ENCODE measurements around the gene LRP1B. TPM values are rescaled to one million over a fixed set of nuclear protein-coding genes. Genes with fewer than 3 reads are reported as not detected.

LRP1B gene
- polyA plus RNA-seq, 2 of the 4 experiments (the other 2 are of a cell fraction), result 0.03 TPM; not detected in 1

DNA sequence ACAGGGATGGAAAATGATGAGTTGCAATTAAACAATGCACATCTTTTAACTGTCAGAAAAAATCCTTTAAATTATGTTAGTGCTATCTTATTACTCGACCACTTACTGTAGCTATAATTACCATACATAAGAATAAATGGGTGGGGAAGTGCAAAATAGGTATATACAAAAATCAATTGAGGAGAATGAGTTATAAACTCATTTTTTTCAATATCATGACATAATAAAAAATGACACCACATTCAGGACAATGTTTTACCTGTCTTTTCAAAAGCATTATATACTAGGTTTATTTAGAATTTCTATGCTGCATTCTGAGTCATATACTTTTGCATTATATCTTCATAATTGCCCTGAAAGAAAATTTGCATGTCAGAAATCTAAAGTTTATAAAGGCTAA, 1533.6 kb downstream of the LRP1B start:
- 61% methylated on average over 1 of the region's 1 CpG for WGBS (ENCODE audit: missing lambda C conversion rate)
- H3K4me3 ChIP-seq, result no peak overlapping the region
- H3K4me1 ChIP-seq, result peaks cover 5% of the 10 kb centered on the region; the same call in 1 of the 3 replicates
- no peak for DNase-seq (ENCODE audit: low read depth in 1 of 2, low spot score in 1 of 2)
- CTCF ChIA-PET, result no interaction called here
- no peak overlapping the region for H3K4me2 ChIP-seq
- no peak for ATAC-seq
- TF ChIP-seq EHMT2 (IDR thresholded peaks at IDR 0.05; ENCODE audit: low read depth), result no peak
- TF ChIP-seq, protein P1, sequence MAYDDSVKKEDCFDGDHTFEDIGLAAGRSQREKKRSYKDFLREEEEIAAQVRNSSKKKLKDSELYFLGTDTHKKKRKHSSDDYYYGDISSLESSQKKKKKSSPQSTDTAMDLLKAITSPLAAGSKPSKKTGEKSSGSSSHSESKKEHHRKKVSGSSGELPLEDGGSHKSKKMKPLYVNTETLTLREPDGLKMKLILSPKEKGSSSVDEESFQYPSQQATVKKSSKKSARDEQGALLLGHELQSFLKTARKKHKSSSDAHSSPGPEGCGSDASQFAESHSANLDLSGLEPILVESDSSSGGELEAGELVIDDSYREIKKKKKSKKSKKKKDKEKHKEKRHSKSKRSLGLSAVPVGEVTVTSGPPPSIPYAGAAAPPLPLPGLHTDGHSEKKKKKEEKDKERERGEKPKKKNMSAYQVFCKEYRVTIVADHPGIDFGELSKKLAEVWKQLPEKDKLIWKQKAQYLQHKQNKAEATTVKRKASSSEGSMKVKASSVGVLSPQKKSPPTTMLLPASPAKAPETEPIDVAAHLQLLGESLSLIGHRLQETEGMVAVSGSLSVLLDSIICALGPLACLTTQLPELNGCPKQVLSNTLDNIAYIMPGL (CRISPR knock-in tag; IDR thresholded peaks at IDR 0.05; ENCODE audit: borderline replicate concordance), result no peak
- POLR2A ChIA-PET, result no interaction called here
- no peak overlapping the region for H3K27ac ChIP-seq
- no peak for FAIRE-seq
- H3K9me3 ChIP-seq, result no peaks in the 10 kb centered on the region

DNA sequence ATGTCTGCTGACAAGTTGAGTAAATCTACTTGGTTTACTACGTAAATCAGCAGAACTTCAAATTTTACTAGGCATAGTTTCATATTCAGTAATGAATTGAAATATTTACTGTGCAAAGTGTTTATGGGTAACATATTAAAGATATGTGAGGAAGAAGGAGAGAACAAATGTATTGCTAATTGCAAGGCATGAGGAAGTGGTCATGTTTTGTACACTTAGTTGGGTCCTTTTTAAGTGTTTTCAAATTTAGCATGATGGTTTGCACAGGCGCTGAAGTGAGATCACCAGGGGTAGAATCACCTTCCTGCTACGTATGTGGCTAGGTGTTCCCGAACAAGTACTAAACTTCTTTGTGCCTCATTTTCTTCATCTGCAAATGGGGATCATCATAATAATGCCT, 1534.4 kb downstream of the LRP1B start:
- CTCF ChIA-PET, result no interaction called here
- Histone ChIP-seq H3K4me2 (no peak overlapping the region), H3K4me3 (no peak overlapping the region), H3K27ac (no peak overlapping the region), H3K4me1 (peaks cover 5% of the 10 kb centered on the region; the same call in 1 of the 3 replicates), H3K9me3 (no peaks in the 10 kb centered on the region)
- POLR2A ChIA-PET, result no interaction called here
- WGBS (ENCODE audit: missing lambda C conversion rate), result 76% methylated on average over 4 of the region's 4 CpGs
- ATAC-seq (no peak), DNase-seq (ENCODE audit: low read depth in 1 of 2, low spot score in 1 of 2) (no peak), FAIRE-seq (no peak)
- TF ChIP-seq ZSCAN20 (CRISPR knock-in tag; IDR thresholded peaks at IDR 0.05) (no peak), MAFK (IDR thresholded peaks at IDR 0.05; ENCODE audit: partially characterized antibody) (no peak), KDM1A (IDR thresholded peaks at IDR 0.05; ENCODE audit: low read depth) (no peak), POLR2AphosphoS2 (conservative IDR thresholded peaks at IDR 0.05; ENCODE audit: low read length) (no peak), CHD2 (IDR thresholded peaks at IDR 0.05; ENCODE audit: low read length, partially characterized antibody) (no peak), SMC3 (IDR thresholded peaks at IDR 0.05) (no peak), POLR2A (IDR thresholded peaks at IDR 0.05; ENCODE audit: low read length) (no peak), EP300 (IDR thresholded peaks at IDR 0.05) (no peak), RARB (CRISPR knock-in tag; IDR thresholded peaks at IDR 0.05) (no peak), ZFP36 (IDR thresholded peaks at IDR 0.05; ENCODE audit: borderline replicate concordance, partially characterized antibody) (no peak), EHMT2 (IDR thresholded peaks at IDR 0.05; ENCODE audit: low read depth) (no peak)
- TF ChIP-seq, protein P2, sequence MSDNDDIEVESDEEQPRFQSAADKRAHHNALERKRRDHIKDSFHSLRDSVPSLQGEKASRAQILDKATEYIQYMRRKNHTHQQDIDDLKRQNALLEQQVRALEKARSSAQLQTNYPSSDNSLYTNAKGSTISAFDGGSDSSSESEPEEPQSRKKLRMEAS (IDR thresholded peaks at IDR 0.05), result no peak
- TF ChIP-seq, protein P3, sequence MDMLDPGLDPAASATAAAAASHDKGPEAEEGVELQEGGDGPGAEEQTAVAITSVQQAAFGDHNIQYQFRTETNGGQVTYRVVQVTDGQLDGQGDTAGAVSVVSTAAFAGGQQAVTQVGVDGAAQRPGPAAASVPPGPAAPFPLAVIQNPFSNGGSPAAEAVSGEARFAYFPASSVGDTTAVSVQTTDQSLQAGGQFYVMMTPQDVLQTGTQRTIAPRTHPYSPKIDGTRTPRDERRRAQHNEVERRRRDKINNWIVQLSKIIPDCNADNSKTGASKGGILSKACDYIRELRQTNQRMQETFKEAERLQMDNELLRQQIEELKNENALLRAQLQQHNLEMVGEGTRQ (IDR thresholded peaks at IDR 0.05), result no peak
- TF ChIP-seq, protein P4, sequence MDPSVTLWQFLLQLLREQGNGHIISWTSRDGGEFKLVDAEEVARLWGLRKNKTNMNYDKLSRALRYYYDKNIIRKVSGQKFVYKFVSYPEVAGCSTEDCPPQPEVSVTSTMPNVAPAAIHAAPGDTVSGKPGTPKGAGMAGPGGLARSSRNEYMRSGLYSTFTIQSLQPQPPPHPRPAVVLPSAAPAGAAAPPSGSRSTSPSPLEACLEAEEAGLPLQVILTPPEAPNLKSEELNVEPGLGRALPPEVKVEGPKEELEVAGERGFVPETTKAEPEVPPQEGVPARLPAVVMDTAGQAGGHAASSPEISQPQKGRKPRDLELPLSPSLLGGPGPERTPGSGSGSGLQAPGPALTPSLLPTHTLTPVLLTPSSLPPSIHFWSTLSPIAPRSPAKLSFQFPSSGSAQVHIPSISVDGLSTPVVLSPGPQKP (IDR thresholded peaks at IDR 0.05; ENCODE audit: low read depth, low read length), result no peak
- TF ChIP-seq, protein P1 (CRISPR knock-in tag; IDR thresholded peaks at IDR 0.05; ENCODE audit: borderline replicate concordance), result no peak

DNA sequence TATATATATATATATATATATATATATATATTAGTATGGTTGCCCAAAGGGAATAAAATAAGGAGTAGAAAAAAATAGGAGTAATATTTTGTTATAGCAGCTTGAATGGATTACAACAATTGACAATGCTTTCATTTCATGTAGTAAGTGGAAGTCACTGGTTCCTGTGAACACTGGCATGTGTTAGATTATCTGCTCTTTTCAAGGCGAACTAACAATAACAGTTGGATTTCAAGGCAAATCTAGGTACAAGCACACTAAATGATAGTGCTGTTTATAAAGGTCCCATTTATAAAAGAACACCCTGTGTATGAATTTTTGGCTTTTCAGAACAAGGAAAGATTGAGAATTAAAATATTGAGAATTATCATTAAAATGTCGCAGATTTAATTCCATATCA, 1535.7 kb downstream of the LRP1B start:
- CTCF ChIA-PET, result no interaction called here
- ATAC-seq (no peak), DNase-seq (ENCODE audit: low read depth in 1 of 2, low spot score in 1 of 2) (no peak), FAIRE-seq (no peak)
- 90% methylated on average over 2 of the region's 2 CpGs for WGBS (ENCODE audit: missing lambda C conversion rate)
- Histone ChIP-seq H3K27ac (no peak overlapping the region), H3K4me2 (no peak overlapping the region), H3K4me1 (peaks cover 5% of the 10 kb centered on the region; the same call in 1 of the 3 replicates), H3K9me3 (no peaks in the 10 kb centered on the region), H3K4me3 (no peak overlapping the region)
- POLR2A ChIA-PET, result no interaction called here
- TF ChIP-seq CHD4 (IDR thresholded peaks at IDR 0.05; ENCODE audit: borderline replicate concordance) (no peak), RCOR1 (IDR thresholded peaks at IDR 0.05; ENCODE audit: low read depth, low read length) (no peak), EHMT2 (IDR thresholded peaks at IDR 0.05; ENCODE audit: low read depth) (no peak), CBX8 (IDR thresholded peaks at IDR 0.05) (no peak), NR3C1 (IDR thresholded peaks at IDR 0.05) (no peak), NPAS2 (CRISPR knock-in tag; IDR thresholded peaks at IDR 0.05; ENCODE audit: borderline replicate concordance) (no peak), GATA3 (IDR thresholded peaks at IDR 0.05; ENCODE audit: borderline replicate concordance) (no peak)
- TF ChIP-seq, protein P5, sequence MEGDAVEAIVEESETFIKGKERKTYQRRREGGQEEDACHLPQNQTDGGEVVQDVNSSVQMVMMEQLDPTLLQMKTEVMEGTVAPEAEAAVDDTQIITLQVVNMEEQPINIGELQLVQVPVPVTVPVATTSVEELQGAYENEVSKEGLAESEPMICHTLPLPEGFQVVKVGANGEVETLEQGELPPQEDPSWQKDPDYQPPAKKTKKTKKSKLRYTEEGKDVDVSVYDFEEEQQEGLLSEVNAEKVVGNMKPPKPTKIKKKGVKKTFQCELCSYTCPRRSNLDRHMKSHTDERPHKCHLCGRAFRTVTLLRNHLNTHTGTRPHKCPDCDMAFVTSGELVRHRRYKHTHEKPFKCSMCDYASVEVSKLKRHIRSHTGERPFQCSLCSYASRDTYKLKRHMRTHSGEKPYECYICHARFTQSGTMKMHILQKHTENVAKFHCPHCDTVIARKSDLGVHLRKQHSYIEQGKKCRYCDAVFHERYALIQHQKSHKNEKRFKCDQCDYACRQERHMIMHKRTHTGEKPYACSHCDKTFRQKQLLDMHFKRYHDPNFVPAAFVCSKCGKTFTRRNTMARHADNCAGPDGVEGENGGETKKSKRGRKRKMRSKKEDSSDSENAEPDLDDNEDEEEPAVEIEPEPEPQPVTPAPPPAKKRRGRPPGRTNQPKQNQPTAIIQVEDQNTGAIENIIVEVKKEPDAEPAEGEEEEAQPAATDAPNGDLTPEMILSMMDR (IDR thresholded peaks at IDR 0.05), result no peak
- TF ChIP-seq, protein P6, sequence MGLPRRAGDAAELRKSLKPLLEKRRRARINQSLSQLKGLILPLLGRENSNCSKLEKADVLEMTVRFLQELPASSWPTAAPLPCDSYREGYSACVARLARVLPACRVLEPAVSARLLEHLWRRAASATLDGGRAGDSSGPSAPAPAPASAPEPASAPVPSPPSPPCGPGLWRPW (IDR thresholded peaks at IDR 0.05), result no peak
- TF ChIP-seq, protein P1 (CRISPR knock-in tag; IDR thresholded peaks at IDR 0.05; ENCODE audit: borderline replicate concordance), result no peak

Measured in A549 (cell line).